ENCODE measurements around the gene PRC1. TPM values are rescaled to one million over a fixed set of nuclear protein-coding genes. Genes with fewer than 3 reads are reported as not detected.

The PRC1 gene
- total RNA-seq, 1 donor from 2014 or later: 19.5 TPM

DNA sequence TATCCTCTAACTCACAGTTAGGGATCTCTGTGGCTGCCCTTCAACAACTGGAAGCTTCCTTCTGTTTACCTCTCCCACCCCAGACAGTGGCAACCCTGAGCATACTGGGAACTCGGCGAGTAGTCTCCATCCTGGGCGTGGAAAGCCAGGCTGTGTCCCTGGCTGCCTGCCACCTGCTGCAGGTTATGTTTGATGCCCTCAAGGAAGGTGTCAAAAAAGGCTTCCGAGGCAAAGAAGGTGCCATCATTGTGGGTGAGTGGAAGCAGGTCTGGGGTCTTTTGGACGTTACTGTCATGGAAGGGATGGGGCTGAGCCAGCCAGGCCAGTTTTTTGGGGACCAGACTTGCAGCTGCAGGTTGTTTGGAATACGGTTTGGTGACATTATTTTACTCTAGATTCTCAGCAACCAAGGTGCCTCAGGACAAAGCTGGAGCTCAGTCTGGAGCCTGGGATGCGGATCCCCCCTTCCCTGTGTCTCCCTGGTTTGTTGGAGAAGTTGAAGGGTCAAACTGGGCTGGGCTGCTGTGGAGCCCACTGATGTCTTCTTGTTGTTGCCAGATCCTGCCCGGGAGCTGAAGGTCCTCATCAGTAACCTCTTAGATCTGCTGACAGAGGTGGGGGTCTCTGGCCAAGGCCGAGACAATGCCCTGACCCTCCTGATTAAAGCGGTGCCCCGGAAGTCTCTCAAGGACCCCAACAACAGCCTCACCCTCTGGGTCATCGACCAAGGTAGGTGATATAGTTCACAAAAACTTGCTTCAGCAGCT is 51.8 kb downstream of the PRC1 start:
- DNase-seq (ENCODE audit: low spot score): no peak
- Mint-ChIP-seq H3K4me3 (ENCODE audit: unreplicated experiment) (no peak overlapping the region), H3K36me3 (ENCODE audit: low read depth, unreplicated experiment) (peaks cover 24% of the 10 kb centered on the region), H3K27me3 (ENCODE audit: unreplicated experiment) (no peaks in the 10 kb centered on the region), H3K4me1 (ENCODE audit: unreplicated experiment) (no peaks in the 10 kb centered on the region), H3K9me3 (ENCODE audit: unreplicated experiment) (no peaks in the 10 kb centered on the region), H3K27ac (ENCODE audit: unreplicated experiment) (no peak overlapping the region)
- TF ChIP-seq CTCF (IDR thresholded peaks at IDR 0.05; ENCODE audit: unreplicated experiment): no peak

DNA sequence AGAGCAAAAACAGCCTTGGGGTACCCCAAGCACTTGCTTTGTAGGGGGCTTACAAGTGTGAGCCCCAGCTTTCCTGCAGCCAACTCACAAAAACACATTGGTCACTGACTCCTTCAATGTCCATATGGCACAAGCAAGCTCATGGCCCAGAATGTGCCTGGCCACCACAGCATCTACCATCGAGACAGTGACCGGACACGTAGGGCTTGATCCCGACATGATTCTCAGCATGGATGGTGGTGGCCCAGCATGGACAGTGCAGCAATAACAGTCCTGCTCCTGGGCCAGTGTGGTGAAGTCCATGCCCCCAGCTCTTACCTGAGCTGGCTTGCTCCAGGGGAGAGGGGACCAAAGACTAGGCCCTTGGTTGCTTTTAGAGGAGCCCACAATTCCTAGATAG is 53.3 kb downstream of the PRC1 start:
- Mint-ChIP-seq H3K9me3 (ENCODE audit: unreplicated experiment) (no peaks in the 10 kb centered on the region), H3K36me3 (ENCODE audit: low read depth, unreplicated experiment) (peaks cover 29% of the 10 kb centered on the region), H3K4me3 (ENCODE audit: unreplicated experiment) (peak overlapping the region; percentile 13), H3K27ac (ENCODE audit: unreplicated experiment) (peak overlapping the region; percentile 17), H3K4me1 (ENCODE audit: unreplicated experiment) (peaks cover 8% of the 10 kb centered on the region), H3K27me3 (ENCODE audit: unreplicated experiment) (no peaks in the 10 kb centered on the region)
- DNase-seq (ENCODE audit: low spot score): no peak
- TF ChIP-seq CTCF (IDR thresholded peaks at IDR 0.05; ENCODE audit: unreplicated experiment): no peak

DNA sequence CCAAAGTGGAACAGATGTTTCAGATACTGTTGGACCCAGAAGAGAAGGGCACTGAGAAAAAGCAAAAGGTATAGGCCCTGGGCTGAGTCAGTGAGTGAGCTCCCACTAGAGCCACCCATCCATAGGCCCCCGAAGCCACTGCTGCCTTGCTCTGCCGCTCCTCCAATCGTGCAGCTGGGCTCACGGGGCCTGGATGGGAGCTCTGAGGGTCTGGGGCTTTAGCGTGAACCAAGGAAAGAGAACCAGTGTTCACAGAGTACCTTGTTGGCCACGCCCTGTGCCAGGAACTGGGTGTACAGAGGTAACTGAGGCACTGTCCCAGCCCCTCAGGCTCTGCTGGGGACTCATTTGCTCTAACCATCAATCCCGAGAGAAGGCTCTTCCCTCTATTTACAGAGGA is 54.6 kb downstream of the PRC1 start:
- Mint-ChIP-seq H3K36me3 (ENCODE audit: low read depth, unreplicated experiment) (peaks cover 25% of the 10 kb centered on the region), H3K9me3 (ENCODE audit: unreplicated experiment) (no peaks in the 10 kb centered on the region), H3K27me3 (ENCODE audit: unreplicated experiment) (no peaks in the 10 kb centered on the region)

GRCh38 chr15:90938261-90938660 is 56.1 kb downstream of the PRC1 start:
- Mint-ChIP-seq H3K36me3 (ENCODE audit: low read depth, unreplicated experiment) (peaks cover 20% of the 10 kb centered on the region), H3K9me3 (ENCODE audit: unreplicated experiment) (no peaks in the 10 kb centered on the region), H3K27me3 (ENCODE audit: unreplicated experiment) (no peaks in the 10 kb centered on the region), H3K27ac (ENCODE audit: unreplicated experiment) (no peak overlapping the region), H3K4me3 (ENCODE audit: unreplicated experiment) (peak overlapping the region; percentile 19), H3K4me1 (ENCODE audit: unreplicated experiment) (peaks cover 16% of the 10 kb centered on the region)
- TF ChIP-seq CTCF (IDR thresholded peaks at IDR 0.05; ENCODE audit: unreplicated experiment): no peak
- no peak for DNase-seq (ENCODE audit: low spot score)

More for the DNA sequence above, 54.6 kb downstream of the PRC1 start:
- DNase-seq (ENCODE audit: low spot score): no peak
- H3K4me3 Mint-ChIP-seq (ENCODE audit: unreplicated experiment): no peak overlapping the region
- peaks cover 10% of the 10 kb centered on the region for H3K4me1 Mint-ChIP-seq (ENCODE audit: unreplicated experiment)
- TF ChIP-seq CTCF (IDR thresholded peaks at IDR 0.05; ENCODE audit: unreplicated experiment): no peak
- H3K27ac Mint-ChIP-seq (ENCODE audit: unreplicated experiment): no peak overlapping the region

- peaks cover 16% of the 10 kb centered on the region for H3K4me1 Mint-ChIP-seq (ENCODE audit: unreplicated experiment)
- H3K9me3 Mint-ChIP-seq (ENCODE audit: unreplicated experiment): no peaks in the 10 kb centered on the region
- peaks cover 20% of the 10 kb centered on the region for H3K36me3 Mint-ChIP-seq (ENCODE audit: low read depth, unreplicated experiment)
- no peak overlapping the region for H3K27ac Mint-ChIP-seq (ENCODE audit: unreplicated experiment)
- no peak for TF ChIP-seq CTCF (IDR thresholded peaks at IDR 0.05; ENCODE audit: unreplicated experiment)
- DNase-seq (ENCODE audit: low spot score): no peak
- H3K4me3 Mint-ChIP-seq (ENCODE audit: unreplicated experiment): peak overlapping the region; percentile 90
- peaks cover 2% of the 10 kb centered on the region for H3K27me3 Mint-ChIP-seq (ENCODE audit: unreplicated experiment)
Observed at GRCh38 chr15:90936823-90937222, 57.5 kb downstream of the PRC1 start.
